A673 (cell line): ENCODE results near the gene TMPRSS11F.

Source experiments
- CTCF ChIP-seq: fragments of 300-800, 200-600 bp; sonication (generic); conservative IDR thresholded peaks from 2 replicates; pipeline ENCODE4 v1.5.1; 2017; ENCODE audit warnings: low read depth, mild to moderate bottlenecking, antibody characterized with exemption, low read length, moderate library complexity, mixed read lengths
- EZH2 ChIP-seq: fragments of 200-600 bp; sonication (generic); IDR thresholded peaks from 2 replicates; pipeline ENCODE4 v1.6.1; 2017; ENCODE audit warnings: borderline replicate concordance, low read depth, mild to moderate bottlenecking, mixed read lengths, antibody characterized with exemption, low read length; ENCODE audit not compliant: poor library complexity, severe bottlenecking

GRCh38 chr4:68038272-68038671, 91.4 kb downstream of the TMPRSS11F start:
- TF ChIP-seq EZH2, result no peak
- no peak for TF ChIP-seq CTCF
